ENCODE measurements around the gene CLASP1.

DNA sequence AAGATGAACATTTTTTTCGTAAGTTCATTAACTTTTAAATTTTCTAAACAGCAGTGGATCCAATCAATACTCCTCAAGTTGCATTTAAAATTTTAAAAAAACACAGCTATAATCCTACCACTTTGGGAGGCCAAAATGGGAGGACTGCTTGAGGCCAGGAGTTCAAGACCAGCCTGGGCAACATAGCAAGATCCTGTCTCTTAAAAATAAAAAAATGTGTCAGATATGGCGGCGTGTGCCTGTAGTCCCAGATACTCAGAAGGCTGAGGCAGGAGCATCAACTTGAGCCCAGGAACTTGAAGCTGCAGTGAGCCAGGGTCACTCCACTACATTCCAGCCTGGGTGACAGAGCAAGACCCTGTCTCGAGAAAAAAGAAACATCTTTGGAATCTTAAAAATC, 178.3 kb downstream of the CLASP1 start:
- no peak for TF ChIP-seq EZH2phosphoT487 (IDR thresholded peaks at IDR 0.05; ENCODE audit: borderline replicate concordance, low read depth, low read length)
- TF ChIP-seq, protein P1, sequence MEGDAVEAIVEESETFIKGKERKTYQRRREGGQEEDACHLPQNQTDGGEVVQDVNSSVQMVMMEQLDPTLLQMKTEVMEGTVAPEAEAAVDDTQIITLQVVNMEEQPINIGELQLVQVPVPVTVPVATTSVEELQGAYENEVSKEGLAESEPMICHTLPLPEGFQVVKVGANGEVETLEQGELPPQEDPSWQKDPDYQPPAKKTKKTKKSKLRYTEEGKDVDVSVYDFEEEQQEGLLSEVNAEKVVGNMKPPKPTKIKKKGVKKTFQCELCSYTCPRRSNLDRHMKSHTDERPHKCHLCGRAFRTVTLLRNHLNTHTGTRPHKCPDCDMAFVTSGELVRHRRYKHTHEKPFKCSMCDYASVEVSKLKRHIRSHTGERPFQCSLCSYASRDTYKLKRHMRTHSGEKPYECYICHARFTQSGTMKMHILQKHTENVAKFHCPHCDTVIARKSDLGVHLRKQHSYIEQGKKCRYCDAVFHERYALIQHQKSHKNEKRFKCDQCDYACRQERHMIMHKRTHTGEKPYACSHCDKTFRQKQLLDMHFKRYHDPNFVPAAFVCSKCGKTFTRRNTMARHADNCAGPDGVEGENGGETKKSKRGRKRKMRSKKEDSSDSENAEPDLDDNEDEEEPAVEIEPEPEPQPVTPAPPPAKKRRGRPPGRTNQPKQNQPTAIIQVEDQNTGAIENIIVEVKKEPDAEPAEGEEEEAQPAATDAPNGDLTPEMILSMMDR (conservative IDR thresholded peaks at IDR 0.05; ENCODE audit: low read length), result no peak
